ENCODE results near the gene SLC1A7.

GRCh38 chr1:53066891-53067738 is 75.3 kb downstream of the SLC1A7 start:
- TF ChIP-seq GATA3 (IDR thresholded peaks at IDR 0.05; ENCODE audit: low read depth, low read length) (no peak), GATA2 (IDR thresholded peaks at IDR 0.05; ENCODE audit: low read depth, low read length) (no peak)

All from SH-SY5Y (cell line).